A549 (cell line): Measurements from ENCODE around the gene CUX1. TPM values are rescaled to one million over a fixed set of nuclear protein-coding genes. Genes with fewer than 3 reads are reported as not detected.

Source experiments
- ATAC-seq, 2 experiments: fragments of 200-7000 bp in 1 of 2; fragments of >200 bp in 1 of 2; cut with Nextera tagmentation in 1 of 2; cut with Tn5 transposase in 1 of 2; 3 replicates each; pipeline versions ENCODE4 v1.8.0 to v1.9.1; 2018 to 2020; ENCODE audit warnings: mild to moderate bottlenecking in 1 of 2, moderate library complexity in 1 of 2
- CTCF ChIA-PET: fragments of 300-600 bp; sonication (Branson Sonifier 250); formaldehyde crosslinking; extraction: SDS; loops from one replicate; lab custom pipeline; 2021; ENCODE audit warnings: antibody characterized with exemption, inconsistent platforms; lab: Yijun Ruan, JAX
- POLR2A ChIA-PET: fragments of 350-600 bp; formaldehyde crosslinking; extraction: SDS; loops from one replicate; lab custom pipeline; 2021; ENCODE audit warnings: antibody characterized with exemption, inconsistent platforms; lab: Yijun Ruan, JAX
- DNase-seq, 2 experiments: peaks; one replicate each; pipeline versions ENCODE4 v3.0.0 to v3.0.0-alpha.2; 2011 to 2016; ENCODE audit warnings: low read depth in 1 of 2, low spot score in 1 of 2
- FAIRE-seq: peaks from 2 replicates; lab custom pipeline; 2011; peaks lifted over from hg19 to GRCh38; lab: Jason Lieb, UNC
- H3K27ac ChIP-seq, 2 experiments: fragments of >200 bp; sonication (Bioruptor Twin); formaldehyde crosslinking; 3 replicates each; pipeline ENCODE4 v1.5.1; 2016 to 2017
- H3K4me1 ChIP-seq: fragments of >200 bp; sonication (Bioruptor Twin); formaldehyde crosslinking; 3 replicates; pipeline ENCODE4 v1.6.1; 2016
- H3K4me2 ChIP-seq: fragments of >200 bp; sonication (Bioruptor Twin); formaldehyde crosslinking; 3 replicates; pipeline ENCODE4 v1.6.1; 2016
- H3K4me3 ChIP-seq: fragments of >200 bp; sonication (Bioruptor Twin); formaldehyde crosslinking; 3 replicates; pipeline ENCODE4 v1.5.1; 2016
- H3K9me3 ChIP-seq: fragments of >200 bp; sonication (Bioruptor Twin); formaldehyde crosslinking; 3 replicates; pipeline ENCODE4 v1.6.1; 2016
- BHLHE40 ChIP-seq: IDR thresholded peaks from 2 replicates; pipeline ENCODE4 v1.6.1; 2012; ENCODE audit warnings: low read depth, low read length, inconsistent platforms
- EHMT2 ChIP-seq: fragments of 200-600 bp; sonication (generic); IDR thresholded peaks from 2 replicates; pipeline ENCODE4 v1.6.1; 2016; ENCODE audit warnings: antibody characterized with exemption, low read depth, mild to moderate bottlenecking, moderate library complexity
- HOXA7 ChIP-seq: fragments of 250-450 bp; sonication (Bioruptor Pico); IDR thresholded peaks from 2 replicates; pipeline ENCODE4 v1.5.0; 2020; ENCODE audit warnings: mild to moderate bottlenecking, moderate library complexity
- HOXB13 ChIP-seq: fragments of 250-450 bp; sonication (Bioruptor Pico); IDR thresholded peaks from 2 replicates; pipeline ENCODE4 v1.5.0; 2020; ENCODE audit warnings: low read depth, mild to moderate bottlenecking, moderate library complexity
- KDM1A ChIP-seq: fragments of 200-600 bp; sonication (generic); IDR thresholded peaks from 2 replicates; pipeline ENCODE4 v1.6.1; 2016; ENCODE audit warnings: low read depth, mild to moderate bottlenecking
- RAD21 ChIP-seq, 2 experiments: fragments of >200 bp in 1 of 2; sonication (Bioruptor Twin) in 1 of 2; formaldehyde crosslinking in 1 of 2; IDR thresholded peaks in 1 of 2; conservative IDR thresholded peaks in 1 of 2; 2 replicates in 1 of 2; 3 replicates in 1 of 2; pipeline ENCODE4 v1.6.1; 2012 to 2018; ENCODE audit warnings: inconsistent platforms in 1 of 2
- SREBF2 ChIP-seq: fragments of 450-650 bp; IDR thresholded peaks from 2 replicates; pipeline ENCODE4 v1.6.1; 2014; ENCODE audit warnings: mild to moderate bottlenecking, moderate library complexity
- TP53 ChIP-seq: fragments of 250-450 bp; sonication (Bioruptor Pico); IDR thresholded peaks from 2 replicates; pipeline ENCODE4 v1.5.0; 2021; ENCODE audit warnings: mild to moderate bottlenecking, moderate library complexity
- ZFP36 ChIP-seq: fragments of 450-650 bp; IDR thresholded peaks from 2 replicates; pipeline ENCODE4 v1.6.1; 2014; ENCODE audit warnings: borderline replicate concordance; ENCODE audit not compliant: partially characterized antibody
- ZNF302 ChIP-seq: fragments of 250-450 bp; sonication (Bioruptor Pico); IDR thresholded peaks from 2 replicates; pipeline ENCODE4 v1.9.0; 2021; ENCODE audit warnings: inconsistent platforms, mild to moderate bottlenecking, moderate library complexity
- WGBS: methylation state at CpG from one replicate; pipeline ENCODE4 v1.1.6; 2017; ENCODE audit errors: missing lambda C conversion rate; 5-methylcytosine and 5-hydroxymethylcytosine counted together
- polyA plus RNA-seq, 4 experiments: library from polyadenylated mRNA; depleted of rRNA in 3 of 4; stranded (reverse); fragments of >200 nt; fragmentation: RNase III in 1 of 4; extraction: RNeasy Plus Mini Kit Qiagen cat#74134 plus additional on column Dnase treatment in 1 of 4; gene quantifications; 2 replicates in 3 of 4; 3 replicates in 1 of 4; pipeline ENCODE4 v1.2.3, GENCODE V29; 2011 to 2017
- TF ChIP-seq, protein P1 (sequence below): IDR thresholded peaks from 2 replicates; pipeline ENCODE4 v1.6.1; 2012; ENCODE audit warnings: low read depth, borderline replicate concordance
- TF ChIP-seq, protein P2 (sequence below): fragments of 250-450 bp; sonication (Bioruptor Pico); IDR thresholded peaks from 2 replicates; pipeline ENCODE4 v1.5.0; 2021; ENCODE audit warnings: mild to moderate bottlenecking, moderate library complexity, borderline replicate concordance
- TF ChIP-seq, protein P3 (sequence below): fragments of 200-600 bp; sonication (generic); IDR thresholded peaks from 2 replicates; pipeline ENCODE4 v1.6.1; 2016; ENCODE audit warnings: antibody characterized with exemption, mild to moderate bottlenecking, moderate library complexity
- TF ChIP-seq, protein P4 (sequence below): IDR thresholded peaks from 2 replicates; pipeline ENCODE4 v1.6.1; 2012
- TF ChIP-seq, protein P5 (sequence below): fragments of 150-350 bp; IDR thresholded peaks from 2 replicates; pipeline ENCODE4 v1.6.1; 2014; ENCODE audit warnings: low read depth, mild to moderate bottlenecking, low read length
- TF ChIP-seq, protein P6 (sequence below): fragments of 450-650 bp; IDR thresholded peaks from 2 replicates; pipeline ENCODE4 v1.6.1; 2014; ENCODE audit warnings: antibody characterized with exemption

The CUX1 gene
- polyA plus RNA-seq, 2 of the 4 experiments (the other 2 are of a cell fraction), result 32.7 to 33.4 TPM

DNA sequence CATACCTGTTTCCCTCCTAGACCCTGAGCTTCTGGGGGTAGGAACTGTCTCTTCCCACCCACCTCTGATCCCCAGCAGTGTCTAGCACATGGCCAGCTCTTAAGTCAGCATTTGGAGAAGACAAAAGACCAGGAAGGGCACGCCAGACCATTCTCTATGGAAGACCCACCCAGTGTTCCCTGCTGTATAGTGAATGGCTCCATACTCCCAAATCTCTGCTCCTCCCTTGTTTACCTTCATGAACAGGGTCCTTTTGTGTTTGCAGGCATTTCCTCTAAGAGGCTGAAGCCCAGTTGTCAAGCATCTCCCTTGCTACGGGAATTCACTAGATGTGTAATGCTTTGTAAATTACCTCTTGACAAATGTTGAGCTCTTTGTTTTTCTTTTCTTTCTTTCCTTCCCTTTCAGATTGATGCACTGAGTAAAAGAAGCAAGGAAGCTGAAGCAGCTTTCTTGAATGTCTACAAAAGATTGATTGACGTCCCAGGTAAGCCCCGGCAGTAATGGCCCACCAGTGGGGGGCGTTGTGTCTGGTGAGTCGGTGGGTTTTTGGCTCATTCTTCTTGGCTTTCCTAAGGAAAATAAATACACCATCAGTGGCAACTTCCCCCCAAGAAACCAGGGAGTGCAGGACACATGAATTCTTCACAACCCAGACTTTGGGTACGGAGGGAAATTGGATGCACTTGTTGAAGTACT lies 252.7 kb downstream of the CUX1 start:
- TF ChIP-seq, protein P1, sequence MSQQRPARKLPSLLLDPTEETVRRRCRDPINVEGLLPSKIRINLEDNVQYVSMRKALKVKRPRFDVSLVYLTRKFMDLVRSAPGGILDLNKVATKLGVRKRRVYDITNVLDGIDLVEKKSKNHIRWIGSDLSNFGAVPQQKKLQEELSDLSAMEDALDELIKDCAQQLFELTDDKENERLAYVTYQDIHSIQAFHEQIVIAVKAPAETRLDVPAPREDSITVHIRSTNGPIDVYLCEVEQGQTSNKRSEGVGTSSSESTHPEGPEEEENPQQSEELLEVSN, result no peak
- TF ChIP-seq HOXA7 (CRISPR knock-in tag) (no peak), KDM1A (no peak), BHLHE40 (no peak), SREBF2 (no peak), EHMT2 (no peak), ZNF302 (CRISPR knock-in tag) (no peak), HOXB13 (CRISPR knock-in tag) (no peak), ZFP36 (no peak), RAD21 (conservative IDR thresholded peaks at IDR 0.05 in 1 of 2, IDR thresholded peaks at IDR 0.05 in 1 of 2) (no peak), TP53 (CRISPR knock-in tag) (no peak)
- TF ChIP-seq, protein P2, sequence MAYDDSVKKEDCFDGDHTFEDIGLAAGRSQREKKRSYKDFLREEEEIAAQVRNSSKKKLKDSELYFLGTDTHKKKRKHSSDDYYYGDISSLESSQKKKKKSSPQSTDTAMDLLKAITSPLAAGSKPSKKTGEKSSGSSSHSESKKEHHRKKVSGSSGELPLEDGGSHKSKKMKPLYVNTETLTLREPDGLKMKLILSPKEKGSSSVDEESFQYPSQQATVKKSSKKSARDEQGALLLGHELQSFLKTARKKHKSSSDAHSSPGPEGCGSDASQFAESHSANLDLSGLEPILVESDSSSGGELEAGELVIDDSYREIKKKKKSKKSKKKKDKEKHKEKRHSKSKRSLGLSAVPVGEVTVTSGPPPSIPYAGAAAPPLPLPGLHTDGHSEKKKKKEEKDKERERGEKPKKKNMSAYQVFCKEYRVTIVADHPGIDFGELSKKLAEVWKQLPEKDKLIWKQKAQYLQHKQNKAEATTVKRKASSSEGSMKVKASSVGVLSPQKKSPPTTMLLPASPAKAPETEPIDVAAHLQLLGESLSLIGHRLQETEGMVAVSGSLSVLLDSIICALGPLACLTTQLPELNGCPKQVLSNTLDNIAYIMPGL (CRISPR knock-in tag), result no peak
- TF ChIP-seq, protein P3, sequence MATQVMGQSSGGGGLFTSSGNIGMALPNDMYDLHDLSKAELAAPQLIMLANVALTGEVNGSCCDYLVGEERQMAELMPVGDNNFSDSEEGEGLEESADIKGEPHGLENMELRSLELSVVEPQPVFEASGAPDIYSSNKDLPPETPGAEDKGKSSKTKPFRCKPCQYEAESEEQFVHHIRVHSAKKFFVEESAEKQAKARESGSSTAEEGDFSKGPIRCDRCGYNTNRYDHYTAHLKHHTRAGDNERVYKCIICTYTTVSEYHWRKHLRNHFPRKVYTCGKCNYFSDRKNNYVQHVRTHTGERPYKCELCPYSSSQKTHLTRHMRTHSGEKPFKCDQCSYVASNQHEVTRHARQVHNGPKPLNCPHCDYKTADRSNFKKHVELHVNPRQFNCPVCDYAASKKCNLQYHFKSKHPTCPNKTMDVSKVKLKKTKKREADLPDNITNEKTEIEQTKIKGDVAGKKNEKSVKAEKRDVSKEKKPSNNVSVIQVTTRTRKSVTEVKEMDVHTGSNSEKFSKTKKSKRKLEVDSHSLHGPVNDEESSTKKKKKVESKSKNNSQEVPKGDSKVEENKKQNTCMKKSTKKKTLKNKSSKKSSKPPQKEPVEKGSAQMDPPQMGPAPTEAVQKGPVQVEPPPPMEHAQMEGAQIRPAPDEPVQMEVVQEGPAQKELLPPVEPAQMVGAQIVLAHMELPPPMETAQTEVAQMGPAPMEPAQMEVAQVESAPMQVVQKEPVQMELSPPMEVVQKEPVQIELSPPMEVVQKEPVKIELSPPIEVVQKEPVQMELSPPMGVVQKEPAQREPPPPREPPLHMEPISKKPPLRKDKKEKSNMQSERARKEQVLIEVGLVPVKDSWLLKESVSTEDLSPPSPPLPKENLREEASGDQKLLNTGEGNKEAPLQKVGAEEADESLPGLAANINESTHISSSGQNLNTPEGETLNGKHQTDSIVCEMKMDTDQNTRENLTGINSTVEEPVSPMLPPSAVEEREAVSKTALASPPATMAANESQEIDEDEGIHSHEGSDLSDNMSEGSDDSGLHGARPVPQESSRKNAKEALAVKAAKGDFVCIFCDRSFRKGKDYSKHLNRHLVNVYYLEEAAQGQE, result no peak
- TF ChIP-seq, protein P4, sequence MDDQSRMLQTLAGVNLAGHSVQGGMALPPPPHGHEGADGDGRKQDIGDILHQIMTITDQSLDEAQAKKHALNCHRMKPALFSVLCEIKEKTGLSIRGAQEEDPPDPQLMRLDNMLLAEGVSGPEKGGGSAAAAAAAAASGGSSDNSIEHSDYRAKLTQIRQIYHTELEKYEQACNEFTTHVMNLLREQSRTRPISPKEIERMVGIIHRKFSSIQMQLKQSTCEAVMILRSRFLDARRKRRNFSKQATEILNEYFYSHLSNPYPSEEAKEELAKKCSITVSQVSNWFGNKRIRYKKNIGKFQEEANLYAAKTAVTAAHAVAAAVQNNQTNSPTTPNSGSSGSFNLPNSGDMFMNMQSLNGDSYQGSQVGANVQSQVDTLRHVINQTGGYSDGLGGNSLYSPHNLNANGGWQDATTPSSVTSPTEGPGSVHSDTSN, result no peak
- TF ChIP-seq, protein P5, sequence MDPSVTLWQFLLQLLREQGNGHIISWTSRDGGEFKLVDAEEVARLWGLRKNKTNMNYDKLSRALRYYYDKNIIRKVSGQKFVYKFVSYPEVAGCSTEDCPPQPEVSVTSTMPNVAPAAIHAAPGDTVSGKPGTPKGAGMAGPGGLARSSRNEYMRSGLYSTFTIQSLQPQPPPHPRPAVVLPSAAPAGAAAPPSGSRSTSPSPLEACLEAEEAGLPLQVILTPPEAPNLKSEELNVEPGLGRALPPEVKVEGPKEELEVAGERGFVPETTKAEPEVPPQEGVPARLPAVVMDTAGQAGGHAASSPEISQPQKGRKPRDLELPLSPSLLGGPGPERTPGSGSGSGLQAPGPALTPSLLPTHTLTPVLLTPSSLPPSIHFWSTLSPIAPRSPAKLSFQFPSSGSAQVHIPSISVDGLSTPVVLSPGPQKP, result no peak
- TF ChIP-seq, protein P6, sequence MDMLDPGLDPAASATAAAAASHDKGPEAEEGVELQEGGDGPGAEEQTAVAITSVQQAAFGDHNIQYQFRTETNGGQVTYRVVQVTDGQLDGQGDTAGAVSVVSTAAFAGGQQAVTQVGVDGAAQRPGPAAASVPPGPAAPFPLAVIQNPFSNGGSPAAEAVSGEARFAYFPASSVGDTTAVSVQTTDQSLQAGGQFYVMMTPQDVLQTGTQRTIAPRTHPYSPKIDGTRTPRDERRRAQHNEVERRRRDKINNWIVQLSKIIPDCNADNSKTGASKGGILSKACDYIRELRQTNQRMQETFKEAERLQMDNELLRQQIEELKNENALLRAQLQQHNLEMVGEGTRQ, result no peak
- CTCF ChIA-PET, result interaction anchor here (1.0 kb wide), 1 partner anchor 167 kb away, joined by 3 read pairs; no protein-coding TSS in a partner anchor
- POLR2A ChIA-PET, result no interaction called here
- FAIRE-seq (no peak), DNase-seq (no peak), ATAC-seq (no peak)
- 93% methylated on average over 7 of the region's 7 CpGs for WGBS
- Histone ChIP-seq H3K4me2 (no peak overlapping the region), H3K9me3 (peaks cover 5% of the 10 kb centered on the region; the same call in 1 of the 3 replicates), H3K4me3 (no peak overlapping the region), H3K27ac (no peak overlapping the region), H3K4me1 (peaks cover 2% of the 10 kb centered on the region)
